Epithelial cell of umbilical artery (primary cell): Measurements from ENCODE around the gene TBX6. TPM values are rescaled to one million over a fixed set of nuclear protein-coding genes. Genes with fewer than 3 reads are reported as not detected.

Experiments
- total RNA-seq: library from RNA; depleted of rRNA; stranded (reverse); fragments of >200 nt; gene quantifications from 2 replicates; pipeline ENCODE4 v1.2.3, GENCODE V29; 2014

Gene TBX6, protein sequence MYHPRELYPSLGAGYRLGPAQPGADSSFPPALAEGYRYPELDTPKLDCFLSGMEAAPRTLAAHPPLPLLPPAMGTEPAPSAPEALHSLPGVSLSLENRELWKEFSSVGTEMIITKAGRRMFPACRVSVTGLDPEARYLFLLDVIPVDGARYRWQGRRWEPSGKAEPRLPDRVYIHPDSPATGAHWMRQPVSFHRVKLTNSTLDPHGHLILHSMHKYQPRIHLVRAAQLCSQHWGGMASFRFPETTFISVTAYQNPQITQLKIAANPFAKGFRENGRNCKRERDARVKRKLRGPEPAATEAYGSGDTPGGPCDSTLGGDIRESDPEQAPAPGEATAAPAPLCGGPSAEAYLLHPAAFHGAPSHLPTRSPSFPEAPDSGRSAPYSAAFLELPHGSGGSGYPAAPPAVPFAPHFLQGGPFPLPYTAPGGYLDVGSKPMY
- total RNA-seq, result under 0.01 and 0.15 TPM in 2 replicates

DNA sequence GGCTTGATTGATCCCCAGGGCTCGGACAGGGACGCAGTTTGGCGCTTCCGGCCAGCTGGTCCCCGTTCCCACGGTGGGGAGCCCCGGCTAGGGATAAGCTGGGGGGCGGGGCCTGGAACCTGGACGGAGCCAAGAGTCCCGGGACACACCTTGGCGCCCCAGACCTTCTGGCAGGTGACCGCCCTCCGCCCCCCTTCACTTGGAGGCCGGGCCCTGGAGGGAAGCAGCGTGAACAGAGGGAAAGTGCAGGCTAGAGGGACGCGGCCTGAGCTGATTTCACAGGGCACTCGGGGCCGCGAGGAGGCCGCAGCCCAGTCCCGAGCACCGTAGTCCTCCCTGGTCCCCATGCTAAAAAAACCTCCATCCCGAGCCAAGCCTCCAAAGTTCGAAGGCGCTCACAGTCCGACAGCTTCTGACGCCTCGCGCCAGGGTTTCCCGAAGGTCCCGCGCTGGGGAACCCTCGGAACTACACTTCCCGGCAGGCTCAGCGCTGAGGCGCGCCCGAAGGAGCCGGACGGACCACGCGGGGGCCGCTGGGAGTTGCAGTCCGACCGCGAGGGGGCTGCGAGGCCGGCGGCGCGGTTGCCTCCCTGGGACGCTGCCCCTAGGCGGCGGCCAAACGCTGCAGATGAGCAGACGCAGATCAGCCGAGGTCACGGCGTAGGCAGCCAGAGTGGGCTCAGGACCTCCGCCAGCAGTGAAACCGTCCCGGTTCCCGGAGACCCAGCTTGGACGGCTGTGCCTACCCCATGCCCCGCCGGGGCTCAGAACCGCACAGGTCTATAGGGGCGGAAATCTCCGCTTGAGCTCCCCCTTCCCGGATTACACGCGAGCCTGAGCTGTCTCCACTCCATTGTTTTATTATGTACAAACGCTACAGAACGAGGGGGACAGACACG, at the start of gene TBX6:
TBX6 (minus strand) TSS at position 451 of the 899 bp plus-strand sequence. CDS start 731 bp downstream, outside the sequence.

DNA sequence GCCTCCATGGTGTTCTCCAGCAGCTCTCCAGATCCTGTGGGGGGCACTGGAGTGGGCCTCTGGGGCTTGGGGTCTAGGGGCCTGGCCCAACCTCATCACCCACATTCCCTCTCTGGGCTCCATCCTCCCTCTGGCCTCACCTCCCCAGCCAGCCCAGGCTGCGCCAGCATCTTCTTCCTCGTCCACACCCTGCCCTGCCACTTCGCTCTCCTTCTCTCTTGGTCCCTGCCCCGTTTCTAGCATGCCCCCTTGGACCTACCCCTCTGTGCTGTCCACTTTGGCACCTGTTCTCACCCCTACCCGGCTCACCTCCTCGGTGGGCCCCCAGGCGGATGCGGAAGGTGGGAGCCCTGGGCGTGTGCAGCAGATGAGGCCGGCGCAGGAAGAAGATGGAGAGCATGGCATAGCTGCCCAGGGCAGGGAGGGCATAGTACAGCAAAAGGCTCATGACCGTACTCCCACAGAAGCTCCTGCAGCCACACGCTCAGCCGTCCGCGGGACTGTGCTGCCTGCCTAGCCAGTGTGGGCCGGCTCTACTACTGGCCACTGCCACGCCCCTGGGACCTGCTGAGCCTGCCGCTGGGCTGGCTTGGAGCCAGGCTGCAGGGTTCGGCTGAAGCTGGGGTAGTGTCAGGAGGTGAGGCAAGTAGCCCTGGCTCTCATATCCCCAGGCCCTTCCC, 21.4 kb upstream of the TBX6 start, which contains the start of gene GDPD3:
GDPD3 (minus strand) TSS at position 507 of the 680 bp plus-strand sequence; CDS start at position 448, 59 bp downstream.

DNA sequence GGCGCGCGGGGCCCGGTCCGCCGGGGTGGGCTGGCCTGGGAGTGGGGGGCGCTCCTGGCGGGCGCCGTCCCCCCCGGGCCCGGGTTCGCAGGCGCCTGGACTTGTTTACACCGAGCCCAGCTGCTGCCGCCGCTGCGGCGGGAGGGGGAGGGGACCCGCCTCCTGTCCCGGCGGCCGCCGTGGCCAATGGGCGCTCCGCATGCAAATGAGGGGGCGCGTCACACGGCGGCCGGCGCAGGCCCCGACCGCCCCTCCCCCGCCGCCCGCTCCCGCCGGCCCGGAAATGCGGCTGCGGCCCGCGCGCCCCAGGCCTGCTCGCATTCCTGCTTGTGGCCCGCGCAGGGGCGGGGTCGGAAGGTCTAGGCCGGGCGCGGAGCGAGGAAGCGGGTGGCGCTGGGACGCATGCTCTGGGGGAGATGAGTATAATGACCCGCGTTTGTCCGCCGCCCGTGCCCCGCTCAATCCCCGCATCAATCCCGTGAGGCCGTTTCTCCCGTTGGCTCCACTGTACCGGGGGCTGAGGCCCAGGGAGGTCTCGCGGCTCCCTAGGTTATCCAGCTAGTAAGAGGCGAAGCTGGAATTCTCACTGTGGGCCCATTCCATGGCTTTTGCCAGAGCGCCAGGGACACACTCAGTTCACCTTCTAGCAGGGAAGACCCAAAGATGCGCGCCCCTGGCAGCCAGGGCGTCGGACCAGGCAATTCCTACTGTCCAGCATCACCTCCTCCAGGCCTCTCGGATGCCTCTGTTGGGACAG, 4.6 kb upstream of the TBX6 start, which contains the start of gene YPEL3:
YPEL3 (minus strand) TSS at position 109 of the 757 bp plus-strand sequence. CDS start 731 bp downstream, outside the sequence.

DNA sequence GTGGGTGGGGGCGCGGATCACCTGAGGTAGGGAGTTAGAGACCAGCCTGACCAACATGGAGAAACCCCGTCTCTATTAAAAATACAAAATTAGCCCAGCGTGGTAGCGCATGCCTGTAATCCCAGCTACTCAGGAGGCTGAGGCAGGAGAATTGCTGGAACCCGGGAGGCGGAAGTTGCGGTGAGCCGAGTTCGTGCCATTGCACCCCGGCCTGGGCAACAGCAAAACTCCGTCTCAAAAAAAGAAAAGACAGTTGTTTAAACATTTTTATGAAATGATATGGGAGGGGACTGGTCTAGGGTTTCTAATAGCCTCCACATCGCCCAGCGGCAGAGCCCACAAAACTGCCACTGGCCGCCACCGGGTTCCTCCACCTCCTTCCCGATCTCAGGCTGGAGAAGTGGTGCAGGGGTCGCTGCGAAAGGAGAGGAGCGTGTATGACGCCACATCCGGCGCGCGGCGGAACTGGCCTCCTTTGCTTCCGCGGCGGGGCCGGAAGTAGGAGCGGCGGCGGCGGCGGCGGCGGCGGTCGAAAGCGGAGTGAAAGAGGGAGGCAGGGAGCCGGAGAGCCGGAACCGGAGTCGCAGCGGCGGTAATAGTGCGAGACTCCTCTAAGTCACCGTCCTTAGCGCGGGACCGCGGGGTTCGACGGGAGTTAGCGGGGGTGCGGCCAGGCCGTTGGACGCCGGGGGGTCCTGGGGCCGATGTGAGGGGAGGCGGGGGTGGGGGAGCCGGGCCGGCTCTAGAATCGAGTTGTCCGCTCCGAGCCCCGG, 16.0 kb downstream of the TBX6 start, which contains the start of gene PPP4C:
PPP4C (plus strand) TSS at position 492 of the 773 bp plus-strand sequence. CDS start 384 bp downstream, outside the sequence.

DNA sequence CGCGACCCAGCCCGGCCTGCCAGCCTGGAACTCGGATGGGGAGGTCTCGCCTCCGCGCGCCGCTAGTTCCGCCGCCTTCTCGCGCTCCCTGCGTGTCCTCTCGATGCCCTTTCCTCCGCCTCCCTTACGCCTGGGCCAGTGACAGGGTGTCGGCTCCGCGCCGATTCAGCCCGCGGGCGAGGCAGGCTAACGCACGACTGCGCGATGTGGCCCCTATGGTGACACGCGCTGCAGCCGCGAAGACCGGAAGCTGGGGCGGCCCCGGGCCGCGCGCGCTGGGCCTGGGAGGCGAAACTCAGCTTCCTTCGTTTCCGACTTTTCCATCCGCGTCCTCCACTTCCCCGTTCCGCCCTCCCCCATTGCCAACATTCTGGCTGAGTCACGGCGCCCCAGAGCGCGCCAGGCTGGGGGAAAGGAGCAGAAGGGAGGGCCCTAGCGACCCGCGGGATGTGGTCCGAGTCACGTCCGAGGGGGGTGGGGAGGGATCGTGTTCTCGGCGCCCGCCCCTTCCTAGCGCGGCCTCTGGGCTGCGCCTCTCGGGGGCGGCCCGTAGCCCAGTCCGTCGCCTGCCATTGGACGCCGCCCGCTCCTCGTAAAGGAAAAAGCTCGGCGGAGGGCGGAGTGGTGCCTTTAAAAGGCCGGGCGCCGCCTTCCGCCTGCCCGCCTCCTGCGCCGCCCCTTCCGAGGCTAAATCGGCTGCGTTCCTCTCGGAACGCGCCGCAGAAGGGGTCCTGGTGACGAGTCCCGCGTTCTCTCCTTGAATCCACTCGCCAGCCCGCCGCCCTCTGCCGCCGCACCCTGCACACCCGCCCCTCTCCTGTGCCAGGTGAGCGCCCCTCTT, 26.4 kb downstream of the TBX6 start, which contains the start of gene ALDOA:
ALDOA (plus strand) TSS at position 659 of the 841 bp plus-strand sequence. CDS start 1,138 bp downstream, outside the sequence.

Other genes starting within 250 kb of the TBX6 start
- 55.2 and 70.4 TPM in 2 replicates for gene CDIPT, start 228.7 kb downstream of the TBX6 start, total RNA-seq
- 1.2 and 3.9 TPM in 2 replicates for gene SEZ6L2, start 192.4 kb downstream of the TBX6 start, total RNA-seq
- 1.2 and 3.6 TPM in 2 replicates for gene ASPHD1, start 191.4 kb downstream of the TBX6 start, total RNA-seq
- gene KCTD13, start 165.7 kb downstream of the TBX6 start, total RNA-seq, result 5.8 and 8.8 TPM in 2 replicates
- gene TMEM219, start 129.8 kb downstream of the TBX6 start, total RNA-seq, result 73.1 TPM in 2 replicates
- 86.4 and 95.9 TPM in 2 replicates for gene TAOK2, start 118.1 kb downstream of the TBX6 start, total RNA-seq
- 5.5 and 8.4 TPM in 2 replicates for gene HIRIP3, start 96.3 kb downstream of the TBX6 start, total RNA-seq
- gene INO80E, start 95.7 kb downstream of the TBX6 start, total RNA-seq, result 20.8 and 65.8 TPM in 2 replicates
- 0.76 TPM in 1 of 2 replicates, not detected in the other for gene DOC2A, start 80.9 kb downstream of the TBX6 start, total RNA-seq
- not detected in 2 replicates for gene C16orf92, start 68.7 kb downstream of the TBX6 start, total RNA-seq
- 0.32 TPM in 1 of 2 replicates, not detected in the other for gene TLCD3B, start 60.7 kb downstream of the TBX6 start, total RNA-seq
- 265 and 367 TPM in 2 replicates for gene ALDOA, start 26.2 kb downstream of the TBX6 start, total RNA-seq
- 256 and 366 TPM in 2 replicates for gene PPP4C, start 15.9 kb downstream of the TBX6 start, total RNA-seq
- gene YPEL3, start 4.3 kb upstream of the TBX6 start, total RNA-seq, result 12.0 and 20.1 TPM in 2 replicates
- gene GDPD3, start 21.6 kb upstream of the TBX6 start, total RNA-seq, result 0.32 and 0.61 TPM in 2 replicates
- 20.5 and 31.8 TPM in 2 replicates for gene MAPK3, start 31.3 kb upstream of the TBX6 start, total RNA-seq
- gene CORO1A, start 91.7 kb upstream of the TBX6 start, total RNA-seq, result 1.2 and 4.2 TPM in 2 replicates
- 161 and 183 TPM in 2 replicates for gene BOLA2B, start 101.7 kb upstream of the TBX6 start, total RNA-seq
- gene SLX1A, start 102.0 kb upstream of the TBX6 start, total RNA-seq, result 38.9 and 52.3 TPM in 2 replicates
- 4.0 and 4.2 TPM in 2 replicates for gene SULT1A3, start 107.3 kb upstream of the TBX6 start, total RNA-seq
- 0.65 TPM in 1 of 2 replicates, not detected in the other for gene NPIPB13, start 156.6 kb upstream of the TBX6 start, total RNA-seq